Activated CD8-positive, alpha-beta T cell treated with anti-CD3 and anti-CD28 coated beads, Interleukin-2, amount 10 ng/mL, durations not matched to agents 7 days and 5 days (primary cell): ENCODE data around the gene HEPACAM. TPM values are rescaled to one million over a fixed set of nuclear protein-coding genes. Genes with fewer than 3 reads are reported as not detected.

Experiments used
- ATAC-seq: fragments of 150-1000 bp; cut with Tn5 transposase; one replicate; pipeline ENCODE4 v1.10.0; 2021; ENCODE audit warnings: moderate library complexity
- CTCF ChIA-PET: fragments of 350-600 bp; sonication (Branson Sonifier 250); formaldehyde crosslinking; loops from one replicate; lab custom pipeline; 2021; ENCODE audit warnings: antibody characterized with exemption; lab: Charles Lee
- POLR2A ChIA-PET: fragments of 350-600 bp; sonication (Branson Sonifier 250); formaldehyde crosslinking; loops from one replicate; lab custom pipeline; 2021; ENCODE audit warnings: antibody characterized with exemption; lab: Charles Lee
- DNase-seq: peaks from one replicate; pipeline ENCODE4 v3.0.0-alpha.2; 2020
- H3K27ac Mint-ChIP-seq: one replicate; pipeline ENCODE4 v1.8.0; 2021; ENCODE audit warnings: mild to moderate bottlenecking, mixed read lengths
- H3K27me3 Mint-ChIP-seq: one replicate; pipeline ENCODE4 v1.8.0; 2021; ENCODE audit warnings: low read depth, mixed read lengths
- H3K36me3 Mint-ChIP-seq: one replicate; pipeline ENCODE4 v1.8.0; 2021; ENCODE audit warnings: low read depth, mixed read lengths
- H3K4me1 Mint-ChIP-seq: one replicate; pipeline ENCODE4 v1.8.0; 2021; ENCODE audit warnings: low read depth, mixed read lengths
- H3K4me3 Mint-ChIP-seq: one replicate; pipeline ENCODE4 v1.8.0; 2021; ENCODE audit warnings: mild to moderate bottlenecking, mixed read lengths
- H3K9me3 Mint-ChIP-seq: one replicate; pipeline ENCODE4 v1.8.0; 2022; ENCODE audit warnings: mixed read lengths; ENCODE audit not compliant: insufficient read depth
- total RNA-seq, 2 experiments: library from RNA; stranded (reverse); gene quantifications; one replicate each; pipeline ENCODE4 v1.2.3, GENCODE V29; 2021

HEPACAM gene
- total RNA-seq, 2 experiments from 2014 or later, result not detected

- POLR2A ChIA-PET, result no interaction called here
- no peaks in the 10 kb centered on the region for H3K36me3 Mint-ChIP-seq
- DNase-seq (no peak), ATAC-seq (no peak)
- H3K4me1 Mint-ChIP-seq, result peaks cover 2% of the 10 kb centered on the region
- H3K4me3 Mint-ChIP-seq, result no peak overlapping the region
- CTCF ChIA-PET, result no interaction called here
- no peaks in the 10 kb centered on the region for H3K9me3 Mint-ChIP-seq
- H3K27me3 Mint-ChIP-seq, result peaks cover 6% of the 10 kb centered on the region
- H3K27ac Mint-ChIP-seq, result no peak overlapping the region
Observed at GRCh38 chr11:124884340-124884739, 51.5 kb downstream of the HEPACAM start.

GRCh38 chr11:124882339-124883071 is 53.3 kb downstream of the HEPACAM start:
- H3K4me3 Mint-ChIP-seq, result no peak overlapping the region
- CTCF ChIA-PET, result interaction anchor here (1.2 to 2.2 kb wide), 4 partner anchors 13 to 258 kb away, joined by 3 to 6 read pairs (median 3); partner anchors contain the start of gene ROBO4

GRCh38 chr11:124880958-124881357 is 54.9 kb downstream of the HEPACAM start:
- H3K4me3 Mint-ChIP-seq, result no peak overlapping the region
- POLR2A ChIA-PET, result no interaction called here

More at GRCh38 chr11:124882339-124883071, 53.3 kb downstream of the HEPACAM start:
- H3K9me3 Mint-ChIP-seq, result no peaks in the 10 kb centered on the region
- ATAC-seq (no peak), DNase-seq (no peak)
- peak overlapping the region; percentile 36 for H3K27ac Mint-ChIP-seq
- H3K27me3 Mint-ChIP-seq, result no peaks in the 10 kb centered on the region
- H3K4me1 Mint-ChIP-seq, result peaks cover 8% of the 10 kb centered on the region
- POLR2A ChIA-PET, result interaction anchor here (0.7 to 0.9 kb wide), 2 partner anchors 40 to 71 kb away, joined by 3 to 4 read pairs; no protein-coding TSS in a partner anchor
- no peaks in the 10 kb centered on the region for H3K36me3 Mint-ChIP-seq

GRCh38 chr11:124880290-124880611 is 55.6 kb downstream of the HEPACAM start:
- Mint-ChIP-seq H3K4me3 (no peak overlapping the region), H3K27ac (no peak overlapping the region), H3K36me3 (no peaks in the 10 kb centered on the region), H3K27me3 (peaks cover 7% of the 10 kb centered on the region), H3K9me3 (no peaks in the 10 kb centered on the region), H3K4me1 (peaks cover 25% of the 10 kb centered on the region)
- CTCF ChIA-PET, result interaction anchor here (1.6 to 2.2 kb wide), 2 partner anchors 10 to 18 kb away, joined by 4 to 6 read pairs; partner anchors contain the start of gene ROBO4
- DNase-seq (no peak), ATAC-seq (no peak)
- POLR2A ChIA-PET, result interaction anchor here (1.4 kb wide), 1 partner anchor 73 kb away, joined by 5 read pairs; no protein-coding TSS in a partner anchor

More at GRCh38 chr11:124880958-124881357, 54.9 kb downstream of the HEPACAM start:
- CTCF ChIA-PET, result interaction anchor here (1.6 to 2.2 kb wide), 2 partner anchors 10 to 17 kb away, joined by 4 to 6 read pairs; partner anchors contain the start of gene ROBO4
- no peaks in the 10 kb centered on the region for H3K27me3 Mint-ChIP-seq
- H3K4me1 Mint-ChIP-seq, result peaks cover 19% of the 10 kb centered on the region
- H3K27ac Mint-ChIP-seq, result no peak overlapping the region
- DNase-seq (no peak), ATAC-seq (no peak)
- H3K36me3 Mint-ChIP-seq, result no peaks in the 10 kb centered on the region
- H3K9me3 Mint-ChIP-seq, result no peaks in the 10 kb centered on the region

DNA sequence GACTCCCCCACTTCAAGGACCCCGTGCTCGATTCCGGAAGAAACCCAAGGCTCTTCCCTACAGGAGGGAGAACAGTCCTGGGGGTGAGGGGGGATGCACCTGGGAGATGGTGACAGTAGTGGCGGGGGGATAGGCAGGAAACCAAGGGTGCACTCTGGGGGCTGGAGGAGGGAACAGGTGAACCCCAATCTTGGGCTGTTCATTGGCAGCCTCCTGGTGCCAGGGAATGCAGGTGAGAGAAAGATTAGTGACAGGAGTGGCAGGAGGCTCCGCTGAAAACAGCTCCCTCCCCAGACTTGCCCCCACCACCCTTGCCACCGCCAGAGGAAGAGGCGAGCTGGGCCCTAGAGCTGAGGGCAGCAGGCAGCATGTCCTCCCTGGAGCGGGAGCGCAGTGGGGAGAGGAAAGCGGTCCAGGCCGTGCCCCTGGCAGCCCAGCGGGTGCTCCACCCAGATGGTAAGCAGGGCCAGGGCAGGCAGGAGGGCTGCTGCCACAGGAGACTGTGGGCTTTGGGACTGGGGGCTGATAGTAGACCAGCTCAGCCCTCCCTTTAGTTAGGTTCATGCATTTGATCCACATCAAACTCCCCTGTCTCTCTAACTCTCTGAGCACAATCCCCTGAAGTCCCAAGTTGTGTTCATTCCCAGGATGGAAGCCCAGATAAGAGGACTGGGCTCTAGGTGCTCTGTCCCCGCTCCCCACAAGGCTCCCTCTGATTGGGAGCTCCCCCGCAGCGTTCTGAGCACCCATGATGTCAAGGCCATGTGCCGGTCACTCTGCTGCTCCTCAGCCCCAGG is 56.2 kb downstream of the HEPACAM start:
- Mint-ChIP-seq H3K36me3 (no peaks in the 10 kb centered on the region), H3K27me3 (peaks cover 12% of the 10 kb centered on the region), H3K4me1 (peaks cover 25% of the 10 kb centered on the region), H3K9me3 (no peaks in the 10 kb centered on the region), H3K4me3 (no peak overlapping the region), H3K27ac (no peak overlapping the region)
- ATAC-seq (no peak), DNase-seq (no peak)
- CTCF ChIA-PET, result interaction anchor here (1.6 kb wide), 1 partner anchor 11 kb away, joined by 4 read pairs; no protein-coding TSS in a partner anchor
- POLR2A ChIA-PET, result interaction anchor here (1.4 kb wide), 1 partner anchor 74 kb away, joined by 5 read pairs; no protein-coding TSS in a partner anchor

DNA sequence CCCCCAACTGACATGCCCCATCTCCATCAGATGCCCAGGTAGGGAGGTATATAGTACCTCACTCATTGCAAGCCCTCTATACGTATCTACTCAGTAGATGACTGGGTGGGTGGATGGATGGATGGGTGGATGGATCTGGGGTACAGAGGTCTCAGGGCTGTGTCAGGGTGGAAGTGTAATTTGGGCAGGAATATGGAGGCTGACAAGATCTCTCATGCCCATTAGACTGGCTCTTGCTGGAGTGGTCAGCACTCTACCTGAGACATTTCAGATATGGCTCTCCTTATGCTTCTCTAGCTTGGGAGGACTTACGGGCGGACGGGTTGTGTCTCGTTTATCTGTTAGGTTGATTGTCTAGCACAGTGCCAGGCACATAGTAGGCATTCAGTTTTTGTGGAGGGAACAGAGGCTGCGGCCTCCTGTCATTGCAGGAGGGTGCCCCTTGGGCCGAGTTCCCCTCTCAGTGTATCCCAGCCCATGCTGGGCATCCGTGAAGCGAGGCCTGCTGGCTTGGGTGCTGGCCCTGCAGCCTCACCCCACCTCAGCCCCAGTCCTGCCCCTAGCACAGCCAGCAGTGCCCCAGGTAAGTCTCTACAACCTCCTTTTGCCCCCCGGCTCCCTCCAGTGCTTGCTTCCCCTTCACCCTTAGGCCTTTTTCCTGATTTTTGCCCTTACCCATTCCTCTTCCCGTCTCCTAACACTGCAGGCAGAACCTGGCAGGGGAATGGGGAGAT is 56.9 kb downstream of the HEPACAM start:
- Mint-ChIP-seq H3K4me1 (peaks cover 25% of the 10 kb centered on the region), H3K27me3 (peaks cover 19% of the 10 kb centered on the region), H3K36me3 (no peaks in the 10 kb centered on the region), H3K9me3 (no peaks in the 10 kb centered on the region), H3K27ac (no peak overlapping the region), H3K4me3 (no peak overlapping the region)
- ChIA-PET CTCF (no interaction called here), POLR2A (interaction anchor here (1.4 kb wide), 1 partner anchor 75 kb away, joined by 5 read pairs; no protein-coding TSS in a partner anchor)
- ATAC-seq (no peak), DNase-seq (no peak)

DNA sequence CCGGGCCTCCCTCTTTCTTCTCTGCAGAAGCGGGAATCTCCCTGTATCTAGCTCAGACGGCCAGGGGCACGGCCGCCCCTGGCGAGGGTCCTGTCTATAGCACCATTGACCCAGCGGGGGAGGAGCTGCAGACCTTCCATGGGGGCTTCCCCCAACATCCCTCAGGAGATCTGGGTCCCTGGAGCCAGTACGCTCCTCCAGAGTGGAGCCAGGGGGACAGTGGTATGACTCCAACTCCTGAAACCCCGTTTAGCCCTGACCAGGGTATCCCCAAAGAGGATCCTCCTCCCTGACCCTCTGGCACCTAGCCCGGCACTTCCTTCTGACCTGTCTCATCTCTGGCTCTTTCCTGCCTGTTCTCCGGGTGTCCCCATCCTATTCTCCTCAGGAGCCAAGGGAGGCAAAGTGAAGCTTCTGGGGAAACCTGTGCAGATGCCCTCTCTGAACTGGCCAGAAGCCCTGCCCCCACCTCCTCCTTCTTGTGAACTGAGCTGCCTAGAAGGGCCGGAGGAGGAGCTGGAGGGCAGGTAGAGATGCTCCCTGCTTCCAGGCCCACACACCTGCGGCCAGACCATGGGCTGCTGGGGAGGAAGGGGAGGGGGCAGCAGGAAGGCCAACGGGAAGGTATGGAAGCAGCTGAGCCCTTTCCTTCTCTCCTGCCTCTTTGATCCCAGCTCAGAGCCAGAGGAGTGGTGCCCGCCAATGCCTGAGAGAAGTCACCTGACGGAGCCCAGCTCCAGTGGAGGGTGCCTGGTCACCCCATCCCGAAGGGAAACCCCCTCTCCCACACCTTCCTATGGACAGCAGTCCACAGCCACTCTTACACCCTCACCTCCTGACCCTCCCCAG is 57.7 kb downstream of the HEPACAM start:
- ChIA-PET CTCF (no interaction called here), POLR2A (no interaction called here)
- Mint-ChIP-seq H3K4me3 (peak overlapping the region; percentile 84), H3K4me1 (peaks cover 25% of the 10 kb centered on the region), H3K27ac (no peak overlapping the region), H3K27me3 (peaks cover 25% of the 10 kb centered on the region), H3K9me3 (no peaks in the 10 kb centered on the region), H3K36me3 (no peaks in the 10 kb centered on the region)
- DNase-seq, result no peak
- no peak for ATAC-seq

DNA sequence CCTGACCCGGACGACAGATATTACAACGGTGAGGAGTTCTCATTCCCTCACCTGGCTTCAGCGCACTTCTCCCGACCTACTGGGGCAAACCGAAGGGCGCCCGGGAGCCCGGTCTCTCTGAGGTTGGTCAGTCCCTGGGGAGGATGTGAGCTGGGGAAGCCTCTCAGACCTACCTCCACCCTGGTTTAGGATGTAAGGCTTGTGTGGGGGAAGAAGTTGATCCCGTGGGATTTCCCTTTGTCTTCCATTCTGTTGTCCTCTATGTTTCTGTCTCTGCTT is 58.3 kb downstream of the HEPACAM start:
- DNase-seq (no peak), ATAC-seq (no peak)
- no peaks in the 10 kb centered on the region for H3K36me3 Mint-ChIP-seq
- ChIA-PET CTCF (interaction anchor here (2.1 kb wide), 1 partner anchor 64 kb away, joined by 8 read pairs; no protein-coding TSS in a partner anchor), POLR2A (no interaction called here)
- peaks cover 30% of the 10 kb centered on the region for H3K27me3 Mint-ChIP-seq
- H3K9me3 Mint-ChIP-seq, result no peaks in the 10 kb centered on the region
- peaks cover 24% of the 10 kb centered on the region for H3K4me1 Mint-ChIP-seq
- peak overlapping the region; percentile 93 for H3K27ac Mint-ChIP-seq
- H3K4me3 Mint-ChIP-seq, result peak overlapping the region; percentile 84

DNA sequence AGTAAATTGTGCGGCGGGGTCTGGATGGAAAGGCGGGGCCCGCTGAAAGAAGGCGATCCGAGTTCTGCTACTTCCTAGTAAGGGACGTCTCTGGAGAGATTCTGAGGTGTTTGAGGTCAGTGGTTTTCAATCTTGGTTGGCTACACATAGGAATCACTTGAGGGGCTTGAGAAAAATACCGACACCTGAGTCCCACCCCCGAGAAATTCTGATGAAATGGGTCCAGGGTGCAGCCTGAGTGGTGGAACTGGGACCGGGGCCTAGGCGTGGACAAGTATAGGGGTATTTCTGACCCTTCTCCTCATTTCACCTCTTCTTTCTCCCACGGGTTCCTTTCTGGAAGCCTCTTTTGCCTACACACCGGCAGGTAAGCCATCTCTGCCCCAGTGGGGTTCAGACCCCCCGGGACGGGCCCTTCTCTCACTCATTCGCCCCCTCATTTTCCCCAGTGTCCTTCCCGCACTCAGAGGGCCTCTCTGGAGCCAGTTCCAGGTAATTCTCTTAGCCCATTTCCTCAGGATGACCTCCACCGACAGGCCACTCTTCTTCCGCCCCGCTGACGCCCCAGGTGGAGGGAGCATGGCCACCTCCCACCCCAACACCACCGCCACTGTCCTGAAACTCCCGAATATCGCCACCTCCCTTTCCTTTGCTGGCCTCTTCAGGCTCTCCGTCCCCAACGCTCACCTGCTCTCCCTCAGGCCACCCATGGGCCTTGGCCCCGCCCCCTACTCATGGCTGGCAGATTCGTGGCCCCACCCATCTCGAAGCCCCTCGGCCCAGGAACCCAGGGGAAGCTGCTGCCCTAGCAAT is 58.8 kb downstream of the HEPACAM start:
- Mint-ChIP-seq H3K27me3 (peaks cover 34% of the 10 kb centered on the region), H3K27ac (peak overlapping the region; percentile 93), H3K36me3 (no peaks in the 10 kb centered on the region), H3K9me3 (no peaks in the 10 kb centered on the region), H3K4me3 (peak overlapping the region; percentile 84), H3K4me1 (peaks cover 24% of the 10 kb centered on the region)
- ChIA-PET POLR2A (interaction anchor here (0.8 to 1.2 kb wide), 6 partner anchors 11 to 254 kb away, joined by 3 to 9 read pairs (median 4); partner anchors contain the start of genes CCDC15 and TBRG1), CTCF (interaction anchor here (0.6 to 2.1 kb wide), 47 partner anchors 10 to 279 kb away, joined by 3 to 21 read pairs (median 5); partner anchors contain the start of genes CCDC15, HEPACAM, ROBO3 and ROBO4)
- DNase-seq, result no peak
- ATAC-seq, result no peak
